ENCODE data around the gene PARVG.

PARVG gene

GRCh38 chr22:44157916-44158618, 22.7 kb upstream of the PARVG start:
- DNase-seq = no peak

GRCh38 chr22:44158816-44159215, 21.9 kb upstream of the PARVG start:
- DNase-seq = peak; percentile 31

GRCh38 chr22:44159221-44159620, 21.5 kb upstream of the PARVG start:
- DNase-seq = peak; percentile 32

- DNase-seq = peak; percentile 25
These were observed 20.9 kb upstream of the PARVG start for GRCh38 chr22:44159811-44160210.

GRCh38 chr22:44160421-44160820, 20.3 kb upstream of the PARVG start:
- DNase-seq = no peak

- no peak for DNase-seq
These were observed 19.1 kb upstream of the PARVG start for GRCh38 chr22:44161673-44162072.

GRCh38 chr22:44162960-44163359, 17.8 kb upstream of the PARVG start:
- DNase-seq = no peak

GRCh38 chr22:44163536-44163935, 17.2 kb upstream of the PARVG start:
- DNase-seq = no peak

- peak; percentile 22 for DNase-seq
These were observed 16.7 kb upstream of the PARVG start for GRCh38 chr22:44164031-44164430.

- no peak for DNase-seq
These were observed 15.3 kb upstream of the PARVG start for GRCh38 chr22:44165286-44165874.

- no peak for DNase-seq
These were observed 14.0 kb upstream of the PARVG start for GRCh38 chr22:44166498-44167276.

GRCh38 chr22:44167501-44167900, 13.2 kb upstream of the PARVG start:
- DNase-seq = no peak

- DNase-seq = no peak
These were observed 12.5 kb upstream of the PARVG start for GRCh38 chr22:44168206-44168605.

GRCh38 chr22:44170470-44170869, 10.3 kb upstream of the PARVG start:
- DNase-seq = no peak

GRCh38 chr22:44171561-44171960, 9.2 kb upstream of the PARVG start:
- no peak for DNase-seq

- no peak for DNase-seq
These were observed 8.2 kb upstream of the PARVG start for GRCh38 chr22:44172370-44173108.

GRCh38 chr22:44173154-44173553, 7.6 kb upstream of the PARVG start:
- DNase-seq = no peak

- DNase-seq = no peak
These were observed 5.0 kb upstream of the PARVG start for GRCh38 chr22:44175676-44176075.

- DNase-seq = no peak
These were observed 1.3 kb upstream of the PARVG start for GRCh38 chr22:44179196-44179988.

GRCh38 chr22:44179989-44180705, 578 bp upstream of the PARVG start:
- DNase-seq = peak; percentile 48

- DNase-seq = no peak
These were observed 547 bp downstream of the PARVG start for GRCh38 chr22:44181033-44181911.
